ENCODE results near the gene HBZ. TPM values are rescaled to one million over a fixed set of nuclear protein-coding genes. Genes with fewer than 3 reads are reported as not detected.

The HBZ gene
- total RNA-seq, 4 donors from 2014 or later, result not detected

DNA sequence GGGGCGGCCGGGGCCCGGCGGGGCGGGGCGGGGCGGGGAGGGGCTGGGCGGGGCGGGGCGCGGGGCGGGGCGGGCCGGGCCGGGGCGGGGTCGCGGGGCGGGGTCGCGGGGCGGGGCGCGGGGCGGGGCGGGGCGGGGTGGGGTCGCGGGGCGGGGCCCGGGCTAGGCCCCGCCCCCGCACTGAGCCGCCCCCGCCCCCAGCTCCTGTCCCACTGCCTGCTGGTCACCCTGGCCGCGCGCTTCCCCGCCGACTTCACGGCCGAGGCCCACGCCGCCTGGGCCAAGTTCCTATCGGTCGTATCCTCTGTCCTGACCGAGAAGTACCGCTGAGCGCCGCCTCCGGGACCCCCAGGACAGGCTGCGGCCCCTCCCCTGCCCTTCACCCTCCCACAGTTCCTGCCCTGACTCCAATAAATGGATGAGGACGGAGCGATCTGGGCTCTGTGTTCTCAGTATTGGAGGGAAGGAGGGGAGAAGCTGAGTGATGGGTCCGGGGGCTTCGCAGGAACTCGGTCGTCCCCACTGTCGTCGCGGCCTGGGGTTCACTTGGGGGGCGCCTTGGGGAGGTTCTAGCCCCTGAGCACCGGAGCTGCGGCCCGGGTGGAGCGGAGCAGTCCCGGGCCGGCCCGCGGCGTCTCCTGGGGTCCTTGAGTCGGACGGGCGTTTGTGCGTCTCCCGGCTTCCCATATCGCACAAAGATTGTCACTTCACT, 12.5 kb downstream of the HBZ start:
- H3K4me3 ChIP-seq (ENCODE audit: low read depth, poor library complexity, severe bottlenecking), result no peak overlapping the region
- no peak for DNase-seq (ENCODE audit: low spot score in 2 of 2)
- TF ChIP-seq POLR2A (IDR thresholded peaks at IDR 0.05), result no peak
- 2 to 6% methylated on average over 33 to 42 of the region's 77 CpGs for WGBS, 2 donors
- intact Hi-C loops (cut with DNase I; ENCODE audit: low total_unique reads), result no loop called here

DNA sequence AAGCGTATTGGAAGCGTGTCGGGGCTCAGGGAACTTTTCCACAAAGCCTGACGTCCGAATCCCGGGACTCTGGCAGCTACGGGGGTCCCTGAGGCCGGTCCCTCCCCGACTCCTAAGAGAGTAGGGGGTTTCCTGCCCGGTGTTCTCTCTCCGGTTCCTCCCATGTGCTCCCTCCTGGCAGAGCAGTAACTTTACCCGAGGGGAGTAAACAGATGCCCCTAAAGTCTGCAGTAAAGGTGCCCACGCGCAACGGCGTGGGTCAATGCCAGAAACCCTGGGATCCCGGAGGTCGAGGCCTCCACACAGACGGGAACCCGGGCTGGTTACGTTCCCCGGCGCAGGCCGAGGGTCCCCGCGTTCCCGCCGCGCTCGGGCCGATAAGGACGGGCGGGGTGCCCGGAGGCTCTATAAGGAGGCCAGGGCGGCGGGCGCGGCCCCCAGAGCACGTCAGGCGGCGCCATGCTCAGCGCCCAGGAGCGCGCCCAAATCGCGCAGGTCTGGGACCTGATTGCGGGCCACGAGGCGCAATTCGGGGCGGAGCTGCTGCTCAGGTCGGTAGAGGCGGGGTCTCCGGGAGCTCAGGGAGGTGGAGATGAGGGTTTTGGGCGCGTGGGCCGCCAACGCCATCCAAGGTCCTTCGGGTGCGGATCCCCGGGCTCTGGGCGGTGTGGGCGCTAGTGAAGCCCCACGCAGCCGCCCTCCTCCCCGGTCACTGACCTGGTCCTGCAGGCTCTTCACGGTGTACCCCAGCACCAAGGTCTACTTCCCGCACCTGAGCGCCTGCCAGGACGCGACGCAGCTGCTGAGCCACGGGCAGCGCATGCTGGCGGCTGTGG, 13.3 kb downstream of the HBZ start, which contains the start of gene HBM:
Gene HBM, plus strand, starts transcription at position 440 of the 836 bp plus-strand sequence. Its CDS starts 20 bp downstream, at position 460.
- no peak within 1 kb of the TSS for H3K4me3 ChIP-seq (ENCODE audit: low read depth, poor library complexity, severe bottlenecking)
- no peak for DNase-seq (ENCODE audit: low spot score in 2 of 2)
- intact Hi-C loops (cut with DNase I; ENCODE audit: low total_unique reads), result no loop called here
- TF ChIP-seq, protein P1, sequence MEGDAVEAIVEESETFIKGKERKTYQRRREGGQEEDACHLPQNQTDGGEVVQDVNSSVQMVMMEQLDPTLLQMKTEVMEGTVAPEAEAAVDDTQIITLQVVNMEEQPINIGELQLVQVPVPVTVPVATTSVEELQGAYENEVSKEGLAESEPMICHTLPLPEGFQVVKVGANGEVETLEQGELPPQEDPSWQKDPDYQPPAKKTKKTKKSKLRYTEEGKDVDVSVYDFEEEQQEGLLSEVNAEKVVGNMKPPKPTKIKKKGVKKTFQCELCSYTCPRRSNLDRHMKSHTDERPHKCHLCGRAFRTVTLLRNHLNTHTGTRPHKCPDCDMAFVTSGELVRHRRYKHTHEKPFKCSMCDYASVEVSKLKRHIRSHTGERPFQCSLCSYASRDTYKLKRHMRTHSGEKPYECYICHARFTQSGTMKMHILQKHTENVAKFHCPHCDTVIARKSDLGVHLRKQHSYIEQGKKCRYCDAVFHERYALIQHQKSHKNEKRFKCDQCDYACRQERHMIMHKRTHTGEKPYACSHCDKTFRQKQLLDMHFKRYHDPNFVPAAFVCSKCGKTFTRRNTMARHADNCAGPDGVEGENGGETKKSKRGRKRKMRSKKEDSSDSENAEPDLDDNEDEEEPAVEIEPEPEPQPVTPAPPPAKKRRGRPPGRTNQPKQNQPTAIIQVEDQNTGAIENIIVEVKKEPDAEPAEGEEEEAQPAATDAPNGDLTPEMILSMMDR (IDR thresholded peaks at IDR 0.05), result no peak
- no peak for TF ChIP-seq POLR2A (IDR thresholded peaks at IDR 0.05)
- WGBS, 2 donors, result 4 to 5% methylated on average over 44 to 53 of the region's 75 CpGs

DNA sequence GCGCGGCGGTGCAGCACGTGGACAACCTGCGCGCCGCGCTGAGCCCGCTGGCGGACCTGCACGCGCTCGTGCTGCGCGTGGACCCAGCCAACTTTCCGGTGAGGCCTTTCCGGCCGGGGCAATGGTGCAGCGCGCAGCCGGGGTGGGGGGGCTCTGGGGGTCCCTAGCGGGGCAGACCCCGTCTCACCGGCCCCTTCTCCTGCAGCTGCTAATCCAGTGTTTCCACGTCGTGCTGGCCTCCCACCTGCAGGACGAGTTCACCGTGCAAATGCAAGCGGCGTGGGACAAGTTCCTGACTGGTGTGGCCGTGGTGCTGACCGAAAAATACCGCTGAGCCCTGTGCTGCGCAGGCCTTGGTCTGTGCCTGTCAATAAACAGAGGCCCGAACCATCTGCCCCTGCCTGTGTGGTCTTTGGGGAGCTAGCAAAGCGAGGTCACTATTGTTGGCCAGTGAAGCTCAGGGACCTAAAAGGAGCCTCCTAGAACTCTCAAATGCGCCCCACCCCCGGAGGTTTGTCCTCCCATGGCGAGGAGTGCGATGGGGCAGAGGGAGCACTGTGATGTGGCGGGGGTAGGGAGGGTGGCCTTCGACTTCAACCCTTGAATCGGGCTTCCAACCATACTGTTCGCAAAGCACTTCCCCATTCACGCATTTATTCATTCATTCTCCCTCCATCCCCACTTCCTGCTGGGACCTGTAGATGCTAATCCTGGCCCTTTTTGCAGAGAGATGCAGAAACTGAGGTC, 14.1 kb downstream of the HBZ start:
- DNase-seq (ENCODE audit: low spot score in 2 of 2), result no peak
- WGBS, 2 donors, result 4 to 8% methylated on average over 21 to 22 of the region's 45 CpGs
- no peak for TF ChIP-seq POLR2A (IDR thresholded peaks at IDR 0.05)
- TF ChIP-seq, protein P1 (IDR thresholded peaks at IDR 0.05), result no peak
- no peak overlapping the region for H3K4me3 ChIP-seq (ENCODE audit: low read depth, poor library complexity, severe bottlenecking)
- intact Hi-C loops (cut with DNase I; ENCODE audit: low total_unique reads), result no loop called here

DNA sequence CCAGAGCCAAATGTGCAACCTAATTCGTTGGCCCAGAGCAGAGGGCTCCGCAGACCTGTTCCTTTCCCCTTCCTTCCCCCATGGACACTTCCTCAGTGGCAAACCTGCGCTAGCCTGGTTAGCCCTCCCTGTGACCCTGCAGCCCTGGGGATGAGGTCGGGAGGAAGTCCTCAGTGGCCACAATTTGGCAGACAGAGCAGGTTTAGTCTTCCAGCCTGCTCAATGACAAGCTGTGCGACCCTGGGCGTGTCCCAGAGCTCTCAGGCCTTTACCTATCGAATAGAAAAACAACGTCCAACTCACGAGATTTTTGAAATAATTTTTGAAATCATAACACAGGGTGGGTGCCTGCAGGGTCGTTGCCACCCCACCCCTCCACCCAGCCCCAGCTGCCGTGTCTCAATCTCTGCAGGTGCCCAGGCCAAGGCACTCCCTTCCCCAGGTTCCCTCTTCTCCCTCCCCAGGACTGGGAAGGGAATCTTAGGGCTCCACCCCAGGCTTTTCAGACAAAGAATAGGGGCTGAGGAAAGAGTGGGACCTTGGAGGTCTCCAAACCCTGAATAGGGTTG, 14.8 kb downstream of the HBZ start:
- no peak for TF ChIP-seq POLR2A (IDR thresholded peaks at IDR 0.05)
- TF ChIP-seq, protein P1 (IDR thresholded peaks at IDR 0.05), result no peak
- intact Hi-C loops (cut with DNase I; ENCODE audit: low total_unique reads), result no loop called here
- no peak for DNase-seq (ENCODE audit: low spot score in 2 of 2)
- WGBS, 2 donors, result 15% methylated on average over 11 of the region's 11 CpGs
- no peak overlapping the region for H3K4me3 ChIP-seq (ENCODE audit: low read depth, poor library complexity, severe bottlenecking)

DNA sequence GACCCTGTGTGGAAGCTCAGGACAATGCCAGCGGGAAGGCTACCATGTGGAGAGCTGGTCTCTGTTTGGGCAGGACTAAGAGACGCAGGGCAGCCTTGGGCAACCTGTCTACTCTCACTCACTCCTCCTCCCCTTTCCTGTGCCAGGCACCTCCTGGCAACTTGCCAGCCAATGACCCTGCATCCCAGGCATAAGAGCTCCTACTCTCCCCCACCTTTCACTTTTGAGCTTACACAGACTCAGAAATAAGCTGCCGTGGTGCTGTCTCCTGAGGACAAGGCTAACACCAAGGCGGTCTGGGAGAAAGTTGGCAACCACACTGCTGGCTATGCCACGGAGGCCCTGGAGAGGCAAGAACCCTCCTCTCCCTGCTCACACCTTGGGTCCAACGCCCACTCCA, 16.0 kb downstream of the HBZ start:
- WGBS, 2 donors, result 62 to 69% methylated on average over 6 of the region's 6 CpGs
- no peak overlapping the region for H3K4me3 ChIP-seq (ENCODE audit: low read depth, poor library complexity, severe bottlenecking)
- DNase-seq (ENCODE audit: low spot score in 2 of 2), result no peak
- TF ChIP-seq, protein P1 (IDR thresholded peaks at IDR 0.05), result no peak
- no peak for TF ChIP-seq POLR2A (IDR thresholded peaks at IDR 0.05)
- intact Hi-C loops (cut with DNase I; ENCODE audit: low total_unique reads), result no loop called here
